H1 (cell line): ENCODE measurements around the gene CHRM4. TPM values are rescaled to one million over a fixed set of nuclear protein-coding genes. Genes with fewer than 3 reads are reported as not detected.

Experiments used
- CTCF ChIA-PET: fragments of 300-600 bp; sonication (Branson Sonifier 250); formaldehyde crosslinking; loops from one replicate; lab custom pipeline; 2021; ENCODE audit not compliant: partially characterized antibody; lab: Charles Lee
- POLR2A ChIA-PET: fragments of 300-600 bp; sonication (Branson Sonifier 250); formaldehyde crosslinking; loops from one replicate; lab custom pipeline; 2021; ENCODE audit warnings: inconsistent platforms; ENCODE audit not compliant: partially characterized antibody; lab: Charles Lee
- DNase-seq, 2 experiments: peaks; one replicate each; pipeline versions ENCODE4 v3.0.0 to v3.0.0-alpha.2; 2010 to 2022; ENCODE audit warnings: low spot score in 2 of 2, low read depth in 1 of 2, mixed read lengths in 1 of 2
- FAIRE-seq: peaks from 2 replicates; lab custom pipeline; 2011; peaks lifted over from hg19 to GRCh38; lab: Jason Lieb, UNC
- H2AFZ ChIP-seq: 2 replicates; pipeline ENCODE4 v1.8.1; 2012; ENCODE audit warnings: low read length, inconsistent platforms
- H2AK5ac ChIP-seq: 2 replicates; pipeline ENCODE4 v1.6.1; 2013; ENCODE audit warnings: low read depth, low read length
- H2BK120ac ChIP-seq: replicated peaks from 2 replicates; pipeline ENCODE3; 2013; ENCODE audit warnings: low read depth, low read length, inconsistent platforms
- H2BK12ac ChIP-seq: 2 replicates; pipeline ENCODE4 v1.6.1; 2013; ENCODE audit warnings: low read depth, low read length
- H2BK15ac ChIP-seq: 2 replicates; pipeline ENCODE4 v1.6.1; 2013; ENCODE audit warnings: low read length
- H2BK20ac ChIP-seq: 2 replicates; pipeline ENCODE4 v1.6.1; 2013; ENCODE audit warnings: low read length
- H2BK5ac ChIP-seq: 2 replicates; pipeline ENCODE4 v1.6.1; 2013; ENCODE audit warnings: low read depth, low read length
- H3K14ac ChIP-seq: 2 replicates; pipeline ENCODE4 v1.6.1; 2013; ENCODE audit warnings: inconsistent platforms; ENCODE audit not compliant: insufficient read length
- H3K18ac ChIP-seq: 2 replicates; pipeline ENCODE4 v1.6.1; 2013; ENCODE audit warnings: low read length; ENCODE audit errors: extremely low read depth
- H3K23ac ChIP-seq: 2 replicates; pipeline ENCODE4 v1.6.1; 2013; ENCODE audit warnings: inconsistent platforms; ENCODE audit not compliant: insufficient read length
- H3K23me2 ChIP-seq: 2 replicates; pipeline ENCODE4 v1.6.1; 2013; ENCODE audit warnings: low read depth, low read length
- H3K27ac ChIP-seq: 2 replicates; pipeline ENCODE4 v1.6.1; 2011; ENCODE audit warnings: low read depth, low read length, inconsistent platforms
- H3K27me3 ChIP-seq, 4 experiments: replicated peaks in 1 of 4; 1 replicate in 1 of 4; 2 replicates in 3 of 4; pipeline versions ENCODE4 v1.6.1 to v1.8.1; 2011 to 2013; ENCODE audit warnings: low read length in 3 of 4, mild to moderate bottlenecking in 3 of 4, inconsistent platforms in 2 of 4, mixed read lengths in 2 of 4, moderate library complexity in 1 of 4; ENCODE audit not compliant: control insufficient read depth in 3 of 4, insufficient read depth in 3 of 4; ENCODE audit errors: extremely low read depth in 1 of 4
- H3K36me3 ChIP-seq, 4 experiments: 2 replicates each; pipeline versions ENCODE4 v1.6.1 to v1.8.1; 2011 to 2013; ENCODE audit warnings: mild to moderate bottlenecking in 4 of 4, low read length in 3 of 4, moderate library complexity in 2 of 4, control low read depth in 1 of 4, inconsistent platforms in 1 of 4; ENCODE audit not compliant: insufficient read depth in 4 of 4, control insufficient read depth in 2 of 4
- H3K4ac ChIP-seq: replicated peaks from 2 replicates; pipeline ENCODE3; 2013; ENCODE audit warnings: low read length, low read depth, mixed read lengths, inconsistent platforms; ENCODE audit not compliant: insufficient read length
- H3K4me1 ChIP-seq, 4 experiments: replicated peaks in 1 of 4; 1 replicate in 1 of 4; 2 replicates in 3 of 4; pipeline versions ENCODE4 v1.6.1 to v1.8.1; 2011 to 2013; ENCODE audit warnings: low read length in 3 of 4, inconsistent platforms in 2 of 4, mixed read lengths in 1 of 4; ENCODE audit not compliant: insufficient read depth in 4 of 4, control insufficient read depth in 3 of 4
- H3K4me2 ChIP-seq, 2 experiments: 2 replicates each; pipeline versions ENCODE4 v1.6.1 to v1.8.1; 2011 to 2013; ENCODE audit warnings: low read depth in 2 of 2, low read length in 2 of 2, control low read depth in 1 of 2, inconsistent platforms in 1 of 2, mild to moderate bottlenecking in 1 of 2; ENCODE audit not compliant: insufficient read depth in 1 of 2
- H3K4me3 ChIP-seq, 4 experiments: fragments of 200-600, 300-600 bp in 1 of 4; sonication (generic), shearing (Covaris generic), sonication (Bioruptor Twin) in 1 of 4; 2 replicates each; pipeline versions ENCODE4 v1.5.1 to v1.8.1; 2011 to 2016; ENCODE audit warnings: low read length in 4 of 4, low read depth in 3 of 4, control low read depth in 2 of 4, inconsistent platforms in 2 of 4, mild to moderate bottlenecking in 2 of 4, mixed read lengths in 1 of 4, moderate library complexity in 1 of 4; ENCODE audit not compliant: insufficient read depth in 2 of 4; ENCODE audit errors: extremely low read depth in 1 of 4
- H3K56ac ChIP-seq: replicated peaks from 2 replicates; pipeline ENCODE3; 2013; ENCODE audit warnings: low read depth, mild to moderate bottlenecking, mixed read lengths, low read length, inconsistent platforms; ENCODE audit not compliant: insufficient read length
- H3K79me1 ChIP-seq: 2 replicates; pipeline ENCODE4 v1.6.1; 2013; ENCODE audit warnings: low read depth, low read length, control low read depth
- H3K79me2 ChIP-seq, 2 experiments: 2 replicates each; pipeline versions ENCODE4 v1.6.1 to v1.8.1; 2012 to 2013; ENCODE audit warnings: low read length in 2 of 2, mild to moderate bottlenecking in 2 of 2, inconsistent platforms in 1 of 2; ENCODE audit not compliant: insufficient read depth in 2 of 2, control insufficient read depth in 1 of 2
- H3K9ac ChIP-seq, 4 experiments: replicated peaks in 1 of 4; 1 replicate in 1 of 4; 2 replicates in 3 of 4; pipeline versions ENCODE4 v1.6.1 to v1.8.1; 2011 to 2013; ENCODE audit warnings: low read depth in 3 of 4, low read length in 3 of 4, control low read depth in 2 of 4, mild to moderate bottlenecking in 2 of 4, moderate library complexity in 2 of 4, inconsistent platforms in 1 of 4; ENCODE audit errors: extremely low read depth in 1 of 4
- H3K9me3 ChIP-seq, 2 experiments: 2 replicates each; pipeline versions ENCODE4 v1.6.1 to v1.8.1; 2012 to 2013; ENCODE audit warnings: mild to moderate bottlenecking in 2 of 2, moderate library complexity in 2 of 2, control low read depth in 1 of 2, inconsistent platforms in 1 of 2, low read depth in 1 of 2, low read length in 1 of 2, mixed read lengths in 1 of 2; ENCODE audit not compliant: insufficient read depth in 2 of 2
- H4K20me1 ChIP-seq, 2 experiments: replicated peaks in 1 of 2; 2 replicates each; pipeline versions ENCODE3 to v1.8.1; 2011 to 2013; ENCODE audit warnings: inconsistent platforms in 2 of 2, low read length in 2 of 2, mild to moderate bottlenecking in 1 of 2; ENCODE audit not compliant: insufficient read depth in 2 of 2, control insufficient read depth in 1 of 2
- H4K5ac ChIP-seq: 2 replicates; pipeline ENCODE4 v1.6.1; 2013; ENCODE audit warnings: low read length, low read depth, mixed read lengths, inconsistent platforms; ENCODE audit not compliant: insufficient read length
- H4K8ac ChIP-seq: 2 replicates; pipeline ENCODE4 v1.8.0; 2013; ENCODE audit warnings: mild to moderate bottlenecking, moderate library complexity, low read length, inconsistent platforms; ENCODE audit not compliant: insufficient read depth; ENCODE audit errors: extremely low read depth
- H4K91ac ChIP-seq: replicated peaks from 2 replicates; pipeline ENCODE3; 2013; ENCODE audit warnings: low read length, mixed read lengths, inconsistent platforms; ENCODE audit not compliant: insufficient read length
- CTCF ChIP-seq, 3 experiments: IDR thresholded peaks; 1 replicate in 2 of 3; 2 replicates in 1 of 3; pipeline versions ENCODE4 v1.5.1 to v1.6.1; 2011; ENCODE audit warnings: low read length in 3 of 3, mild to moderate bottlenecking in 3 of 3, inconsistent platforms in 2 of 3, low read depth in 1 of 3, moderate library complexity in 1 of 3; ENCODE audit not compliant: insufficient read depth in 1 of 3; ENCODE audit errors: control extremely low read depth in 1 of 3
- GABPA ChIP-seq: IDR thresholded peaks from 2 replicates; pipeline ENCODE4 v1.6.1; 2011; ENCODE audit warnings: mild to moderate bottlenecking, low read length, moderate library complexity, borderline replicate concordance; ENCODE audit not compliant: insufficient read depth
- MAFK ChIP-seq: IDR thresholded peaks from 2 replicates; pipeline ENCODE4 v1.6.1; 2012; ENCODE audit warnings: low read depth, mild to moderate bottlenecking, improper control_type of control experiment, low read length
- POLR2A ChIP-seq, 2 experiments: IDR thresholded peaks; 1 replicate in 1 of 2; 2 replicates in 1 of 2; pipeline ENCODE4 v1.6.1; 2011; ENCODE audit warnings: low read depth in 2 of 2, low read length in 2 of 2, mild to moderate bottlenecking in 2 of 2; ENCODE audit errors: control extremely low read depth in 1 of 2
- RXRA ChIP-seq: IDR thresholded peaks from 2 replicates; pipeline ENCODE4 v1.6.1; 2011; ENCODE audit warnings: low read depth, mild to moderate bottlenecking, low read length, moderate library complexity; ENCODE audit not compliant: insufficient read depth
- SIN3A ChIP-seq, 2 experiments: IDR thresholded peaks in 1 of 2; conservative IDR thresholded peaks in 1 of 2; 2 replicates each; pipeline ENCODE4 v1.6.1; 2011 to 2012; ENCODE audit warnings: low read length in 2 of 2, improper control_type of control experiment in 1 of 2, low read depth in 1 of 2, mild to moderate bottlenecking in 1 of 2
- TCF12 ChIP-seq: IDR thresholded peaks from 2 replicates; pipeline ENCODE4 v1.6.1; 2011; ENCODE audit warnings: low read depth, mild to moderate bottlenecking, low read length
- WGBS, 2 experiments: shearing (Covaris generic) in 1 of 2; methylation state at CpG; one replicate each; pipeline versions ENCODE4 v1.1.6 to v1.1.7; 2013 to 2015; ENCODE audit warnings: low lambda C conversion rate in 2 of 2, mixed read lengths in 2 of 2, inconsistent platforms in 1 of 2, low coverage in 1 of 2, missing lambda C conversion rate in 1 of 2; ENCODE audit not compliant: insufficient replicate concordance in 2 of 2, insufficient coverage in 1 of 2, insufficient read length in 1 of 2; ENCODE audit errors: extremely low coverage in 1 of 2, missing lambda C conversion rate in 1 of 2; 5-methylcytosine and 5-hydroxymethylcytosine counted together
- polyA plus RNA-seq, 7 experiments: library from polyadenylated mRNA; depleted of rRNA in 3 of 7; stranded (reverse) in 5 of 7; unstranded in 2 of 7; fragments of >200 nt in 5 of 7; fragments of 200-250 nt in 2 of 7; gene quantifications; 1 replicate in 5 of 7; 2 replicates in 1 of 7; 4 replicates in 1 of 7; pipeline versions ENCODE4 v1.2.1 to v1.2.3, GENCODE V29; 2011 to 2013; ENCODE audit warnings: missing spikeins in 2 of 7, mixed read lengths in 2 of 7
- total RNA-seq: library from RNA; stranded (reverse); fragmentation: NEBNext Ultra II Directional; extraction: Animal tissue kit (Norgen Biotek cat#: 25700); gene quantifications from 2 replicates; pipeline ENCODE4 v1.2.1, GENCODE V29; 2021
- TF ChIP-seq, protein P1 (sequence below): IDR thresholded peaks from 2 replicates; pipeline ENCODE4 v1.6.1; 2012; ENCODE audit warnings: inconsistent platforms

CHRM4 gene
- total and polyA plus RNA-seq, 2 of the 8 experiments (the other 6 are each of a cell fraction or from before 2014, with no cell fraction given) = 1.1 to 1.3 TPM

DNA sequence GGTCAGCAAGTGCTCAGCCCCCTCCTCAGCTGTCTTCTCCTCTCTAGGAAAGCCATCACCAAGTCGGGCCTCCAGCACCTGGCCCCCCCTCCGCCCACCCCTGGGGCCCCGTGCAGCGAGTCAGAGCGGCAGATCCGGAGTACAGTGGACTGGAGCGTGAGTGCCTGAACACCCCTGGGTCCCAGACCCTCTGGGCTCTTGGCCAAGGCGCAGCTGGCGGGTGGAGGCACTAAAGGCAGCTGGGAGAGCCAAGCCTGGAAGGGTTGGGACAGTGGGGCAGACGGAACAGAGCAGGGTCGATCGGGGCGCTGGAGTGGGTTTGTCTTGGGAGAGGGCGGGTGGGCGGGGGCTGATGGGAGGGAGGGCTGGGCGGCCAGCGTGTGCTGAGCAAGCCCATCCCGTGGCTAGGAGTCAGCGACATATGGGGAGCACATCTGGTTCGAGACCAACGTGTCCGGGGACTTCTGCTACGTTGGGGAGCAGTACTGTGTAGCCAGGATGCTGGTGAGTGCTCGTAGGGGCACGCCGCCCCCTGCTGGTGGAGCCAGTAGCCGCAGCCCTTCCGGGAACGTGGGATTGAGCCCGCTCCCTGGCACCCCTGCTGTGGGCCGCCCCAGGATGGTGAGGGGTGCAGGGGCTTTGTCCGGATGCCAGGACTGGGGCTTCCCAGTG lies 24.2 kb downstream of the CHRM4 start:
- Histone ChIP-seq H3K9ac (no peak overlapping the region), H2AFZ (no peak overlapping the region), H3K4me3 (no peak overlapping the region), H3K4me2 (no peak overlapping the region), H3K14ac (no peak overlapping the region), H2BK20ac (no peak overlapping the region), H3K4ac (no peak overlapping the region), H3K23ac (no peak overlapping the region), H4K20me1 (peaks cover 8 to 30% of the 10 kb centered on the region in 2 experiments), H3K18ac (no peak overlapping the region), H3K27ac (no peak overlapping the region; the same call in 1 of the 2 replicates), H4K8ac (0 out of 2 replicates have a peak overlapping the region, but pooled peaks have one; percentile 28), H3K9me3 (no peaks in the 10 kb centered on the region), H3K23me2 (no peaks in the 10 kb centered on the region), H4K91ac (no peak overlapping the region), H2BK5ac (no peak overlapping the region), H3K79me1 (peaks cover 13% of the 10 kb centered on the region), H3K79me2 (peaks cover 0 to 27% of the 10 kb centered on the region in 2 experiments; a peak in 2 of 4 replicates), H3K27me3 (no peaks in the 10 kb centered on the region), H2BK12ac (no peak overlapping the region), H3K4me1 (peaks cover 0 to 17% (median 8%) of the 10 kb centered on the region in 4 experiments; a peak in 5 of 7 replicates), H3K56ac (no peak overlapping the region), H2BK15ac (no peak overlapping the region), H3K36me3 (peaks cover 2 to 9% (median 4%) of the 10 kb centered on the region in 4 experiments; a peak in 5 of 8 replicates), H2BK120ac (no peak overlapping the region), H4K5ac (peak overlapping the region; percentile 6), H2AK5ac (no peak overlapping the region)
- ChIA-PET POLR2A (interaction anchor here (1.4 to 7.8 kb wide), 4 partner anchors 8 to 125 kb away, joined by 3 to 69 read pairs (median 8); partner anchors contain the start of genes DGKZ and MDK), CTCF (interaction anchor here (0.7 to 44.5 kb wide), 19 partner anchors 10 to 486 kb away, joined by 3 to 1004 read pairs (median 5); partner anchors contain the start of genes CHRM4 and DGKZ)
- DNase-seq (peak in 1 of 2 experiments; percentile 95), FAIRE-seq (peak; percentile 68)
- WGBS, 2 experiments = 61% methylated on average over 24 of the region's 32 CpGs; no CpG with 5 or more reads in 1 of the 2 experiments
- TF ChIP-seq POLR2A (IDR thresholded peaks at IDR 0.05; ENCODE audit: control extremely low read depth in 1 of 2, low read depth in 2 of 2, low read length in 2 of 2) = no peak
- peak in 2 of 3 experiments; percentile 75 to 90; a peak in 3 of 4 replicates for TF ChIP-seq CTCF (IDR thresholded peaks at IDR 0.05; ENCODE audit: control extremely low read depth in 1 of 3, insufficient read depth in 1 of 3, low read depth in 1 of 3, low read length in 3 of 3)
- TF ChIP-seq TCF12 = 0 out of 2 replicates have a peak, but pooled peaks have one; percentile 12
- TF ChIP-seq RXRA = no peak
- TF ChIP-seq MAFK = no peak
- TF ChIP-seq SIN3A (conservative IDR thresholded peaks at IDR 0.05 in 1 of 2, IDR thresholded peaks at IDR 0.05 in 1 of 2; ENCODE audit: low read depth in 1 of 2, low read length in 2 of 2) = 0 out of 4 replicates have a peak, but pooled peaks of 1 of the 2 experiments have one; percentile 45
- peak; percentile 55; the same call in 1 of the 2 replicates for TF ChIP-seq GABPA
- TF ChIP-seq, protein P1, sequence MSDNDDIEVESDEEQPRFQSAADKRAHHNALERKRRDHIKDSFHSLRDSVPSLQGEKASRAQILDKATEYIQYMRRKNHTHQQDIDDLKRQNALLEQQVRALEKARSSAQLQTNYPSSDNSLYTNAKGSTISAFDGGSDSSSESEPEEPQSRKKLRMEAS = peak; percentile 57; the same call in 1 of the 2 replicates
